H1 (cell line): ENCODE measurements around the gene FMNL1. TPM values are rescaled to one million over a fixed set of nuclear protein-coding genes. Genes with fewer than 3 reads are reported as not detected.

Experiments used
- JUN ChIP-seq: IDR thresholded peaks from 2 replicates; pipeline ENCODE4 v1.6.1; 2011; ENCODE audit warnings: low read depth, mild to moderate bottlenecking, improper control_type of control experiment, low read length
- KDM5A ChIP-seq: fragments of 200-600 bp; IDR thresholded peaks from 2 replicates; pipeline ENCODE4 v1.7.1; 2012; ENCODE audit warnings: mild to moderate bottlenecking, low read length, inconsistent platforms, mixed read lengths
- POU5F1 ChIP-seq: IDR thresholded peaks from 2 replicates; pipeline ENCODE4 v1.6.1; 2011; ENCODE audit warnings: low read depth, mild to moderate bottlenecking, low read length, moderate library complexity
- RAD21 ChIP-seq, 2 experiments: IDR thresholded peaks in 1 of 2; conservative IDR thresholded peaks in 1 of 2; 2 replicates each; pipeline ENCODE4 v1.6.1; 2011; ENCODE audit warnings: low read depth in 2 of 2, low read length in 2 of 2, improper control_type of control experiment in 1 of 2, inconsistent platforms in 1 of 2, mild to moderate bottlenecking in 1 of 2, moderate library complexity in 1 of 2
- SIRT6 ChIP-seq: IDR thresholded peaks from one replicate; pipeline ENCODE4 v1.7.1; 2012; ENCODE audit warnings: low read length, inconsistent platforms
- TAF7 ChIP-seq: optimal IDR thresholded peaks from 2 replicates; pipeline ENCODE3; 2011; ENCODE audit warnings: low read depth, mild to moderate bottlenecking, inconsistent platforms, low read length, moderate library complexity, borderline replicate concordance
- polyA plus RNA-seq, 7 experiments: library from polyadenylated mRNA; depleted of rRNA in 3 of 7; stranded (reverse) in 5 of 7; unstranded in 2 of 7; fragments of >200 nt in 5 of 7; fragments of 200-250 nt in 2 of 7; gene quantifications; 1 replicate in 5 of 7; 2 replicates in 1 of 7; 4 replicates in 1 of 7; pipeline versions ENCODE4 v1.2.1 to v1.2.3, GENCODE V29; 2011 to 2013; ENCODE audit warnings: missing spikeins in 2 of 7, mixed read lengths in 2 of 7
- total RNA-seq: library from RNA; stranded (reverse); fragmentation: NEBNext Ultra II Directional; extraction: Animal tissue kit (Norgen Biotek cat#: 25700); gene quantifications from 2 replicates; pipeline ENCODE4 v1.2.1, GENCODE V29; 2021
- TF ChIP-seq, protein P1 (sequence below): IDR thresholded peaks from 2 replicates; pipeline ENCODE4 v1.6.1; 2012; ENCODE audit warnings: low read length, inconsistent platforms

Gene FMNL1
- total and polyA plus RNA-seq, 2 of the 8 experiments (the other 6 are each of a cell fraction or from before 2014, with no cell fraction given), result 2.5 to 8.6 TPM

DNA sequence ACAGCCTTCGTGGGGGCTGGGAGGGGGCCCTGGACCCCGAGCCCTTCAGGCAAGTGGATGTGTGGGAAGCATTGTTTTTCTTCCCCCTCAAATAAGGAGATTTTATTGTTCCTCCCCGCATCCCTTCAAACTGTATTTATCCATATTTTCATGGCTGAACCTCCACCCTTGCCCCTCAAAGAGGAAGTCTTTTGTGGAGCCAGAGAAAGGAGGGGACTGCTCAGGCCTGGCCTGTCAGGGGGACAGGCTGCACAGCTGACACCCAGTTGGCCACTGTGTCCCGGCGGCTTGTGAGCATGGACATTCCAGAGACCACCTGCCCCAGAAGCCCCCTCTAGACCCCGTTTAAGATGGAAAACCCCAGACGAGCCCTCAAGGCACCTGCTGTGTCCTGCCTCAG, 44.1 kb upstream of the FMNL1 start (continued):
- TF ChIP-seq RAD21 (IDR thresholded peaks at IDR 0.05 in 1 of 2, conservative IDR thresholded peaks at IDR 0.05 in 1 of 2; ENCODE audit: low read depth in 2 of 2, low read length in 2 of 2) (no peak), KDM5A (no peak), TAF7 (no peak), SIRT6 (no peak), POU5F1 (no peak), JUN (no peak)
- TF ChIP-seq, protein P1, sequence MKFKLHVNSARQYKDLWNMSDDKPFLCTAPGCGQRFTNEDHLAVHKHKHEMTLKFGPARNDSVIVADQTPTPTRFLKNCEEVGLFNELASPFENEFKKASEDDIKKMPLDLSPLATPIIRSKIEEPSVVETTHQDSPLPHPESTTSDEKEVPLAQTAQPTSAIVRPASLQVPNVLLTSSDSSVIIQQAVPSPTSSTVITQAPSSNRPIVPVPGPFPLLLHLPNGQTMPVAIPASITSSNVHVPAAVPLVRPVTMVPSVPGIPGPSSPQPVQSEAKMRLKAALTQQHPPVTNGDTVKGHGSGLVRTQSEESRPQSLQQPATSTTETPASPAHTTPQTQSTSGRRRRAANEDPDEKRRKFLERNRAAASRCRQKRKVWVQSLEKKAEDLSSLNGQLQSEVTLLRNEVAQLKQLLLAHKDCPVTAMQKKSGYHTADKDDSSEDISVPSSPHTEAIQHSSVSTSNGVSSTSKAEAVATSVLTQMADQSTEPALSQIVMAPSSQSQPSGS, result no peak
- TF ChIP-seq, all 59 proteins: peak for 0
